Neuronal stem cell (in vitro differentiated cells): ENCODE data around the gene ADRA2B.

Experiments used
- DNase-seq: peaks from one replicate; pipeline ENCODE4 v3.0.0-alpha.2; 2013; ENCODE audit warnings: low spot score
- H2AFZ ChIP-seq: one replicate; pipeline ENCODE4 v1.6.1; 2013; ENCODE audit warnings: mild to moderate bottlenecking, low read length, inconsistent platforms
- H2AK5ac ChIP-seq: 2 replicates; pipeline ENCODE4 v1.6.1; 2013; ENCODE audit warnings: low read depth, mild to moderate bottlenecking, inconsistent platforms, low read length, moderate library complexity, mixed read lengths
- H2BK120ac ChIP-seq: 2 replicates; pipeline ENCODE4 v1.6.1; 2013; ENCODE audit warnings: low read depth, mild to moderate bottlenecking, inconsistent platforms, low read length, moderate library complexity, mixed read lengths
- H2BK12ac ChIP-seq: one replicate; pipeline ENCODE4 v1.6.1; 2013; ENCODE audit warnings: low read length, inconsistent platforms
- H2BK15ac ChIP-seq: 2 replicates; pipeline ENCODE4 v1.6.1; 2013; ENCODE audit warnings: mild to moderate bottlenecking, low read length, inconsistent platforms, mixed read lengths
- H2BK5ac ChIP-seq: one replicate; pipeline ENCODE4 v1.6.1; 2013; ENCODE audit warnings: inconsistent platforms, mild to moderate bottlenecking, low read length, moderate library complexity
- H3K14ac ChIP-seq: one replicate; pipeline ENCODE4 v1.6.1; 2013; ENCODE audit warnings: low read length, inconsistent platforms
- H3K18ac ChIP-seq: 2 replicates; pipeline ENCODE4 v1.6.1; 2013; ENCODE audit warnings: low read length, inconsistent platforms
- H3K23ac ChIP-seq: 2 replicates; pipeline ENCODE4 v1.6.1; 2013; ENCODE audit warnings: low read depth, mild to moderate bottlenecking, mixed read lengths, low read length, inconsistent platforms; ENCODE audit not compliant: poor library complexity
- H3K27ac ChIP-seq: replicated peaks from 3 replicates; pipeline ENCODE4 v1.5.1; 2013; ENCODE audit warnings: low read length, inconsistent platforms
- H3K27me3 ChIP-seq, 3 experiments: 2 replicates each; pipeline ENCODE4 v1.6.1; 2013; ENCODE audit warnings: low read length in 3 of 3, mild to moderate bottlenecking in 2 of 3, inconsistent platforms in 1 of 3, low read depth in 1 of 3, mixed read lengths in 1 of 3, moderate library complexity in 1 of 3; ENCODE audit not compliant: control insufficient read depth in 3 of 3, insufficient read depth in 3 of 3
- H3K36me3 ChIP-seq, 2 donors: replicated peaks in 1 of 2; 2 replicates each; pipeline ENCODE4 v1.6.1; 2013; ENCODE audit warnings: low read length in 2 of 2; ENCODE audit not compliant: control insufficient read depth in 2 of 2, insufficient read depth in 2 of 2
- H3K4ac ChIP-seq: 2 replicates; pipeline ENCODE4 v1.6.1; 2013; ENCODE audit warnings: inconsistent platforms, mild to moderate bottlenecking, low read length, moderate library complexity
- H3K4me1 ChIP-seq, 2 donors: 1 replicate in 1 of 2; 2 replicates in 1 of 2; pipeline ENCODE4 v1.6.1; 2013; ENCODE audit warnings: low read length in 2 of 2, low read depth in 1 of 2; ENCODE audit not compliant: control insufficient read depth in 2 of 2, insufficient read depth in 1 of 2
- H3K4me2 ChIP-seq: one replicate; pipeline ENCODE4 v1.6.1; 2013; ENCODE audit warnings: mild to moderate bottlenecking, low read length, inconsistent platforms; ENCODE audit not compliant: insufficient read depth, poor library complexity, severe bottlenecking
- H3K4me3 ChIP-seq, 2 donors: 2 replicates each; pipeline ENCODE4 v1.5.1; 2013; ENCODE audit warnings: low read length in 2 of 2, mild to moderate bottlenecking in 2 of 2, inconsistent platforms in 1 of 2, moderate library complexity in 1 of 2
- H3K79me1 ChIP-seq: one replicate; pipeline ENCODE4 v1.6.1; 2013; ENCODE audit warnings: low read depth, mild to moderate bottlenecking, inconsistent platforms, low read length, moderate library complexity
- H3K9ac ChIP-seq: one replicate; pipeline ENCODE4 v1.6.1; 2013; ENCODE audit warnings: mild to moderate bottlenecking, low read depth, low read length, inconsistent platforms; ENCODE audit not compliant: poor library complexity
- H3K9me3 ChIP-seq, 2 donors: replicated peaks in 1 of 2; 2 replicates each; pipeline versions ENCODE3 to v1.6.1; 2013; ENCODE audit warnings: low read length in 2 of 2, mild to moderate bottlenecking in 2 of 2, inconsistent platforms in 1 of 2, low read depth in 1 of 2, mixed read lengths in 1 of 2, moderate library complexity in 1 of 2; ENCODE audit not compliant: control insufficient read depth in 2 of 2, insufficient read depth in 1 of 2
- H4K8ac ChIP-seq: one replicate; pipeline ENCODE4 v1.6.1; 2013; ENCODE audit warnings: low read depth, mild to moderate bottlenecking, inconsistent platforms, low read length, moderate library complexity
- H4K91ac ChIP-seq: one replicate; pipeline ENCODE4 v1.6.1; 2013; ENCODE audit warnings: low read length, low read depth, mild to moderate bottlenecking, inconsistent platforms; ENCODE audit not compliant: poor library complexity
- WGBS, 2 donors: extraction: QIAGEN DNeasy Blood & Tissue Kit; methylation state at CpG; one replicate each; pipeline ENCODE4 v1.1.7; 2013; ENCODE audit warnings: missing lambda C conversion rate in 2 of 2, mixed read lengths in 1 of 2; ENCODE audit not compliant: insufficient read length in 2 of 2, insufficient replicate concordance in 1 of 2; ENCODE audit errors: extremely low coverage in 2 of 2; 5-methylcytosine and 5-hydroxymethylcytosine counted together

ADRA2B gene

DNA sequence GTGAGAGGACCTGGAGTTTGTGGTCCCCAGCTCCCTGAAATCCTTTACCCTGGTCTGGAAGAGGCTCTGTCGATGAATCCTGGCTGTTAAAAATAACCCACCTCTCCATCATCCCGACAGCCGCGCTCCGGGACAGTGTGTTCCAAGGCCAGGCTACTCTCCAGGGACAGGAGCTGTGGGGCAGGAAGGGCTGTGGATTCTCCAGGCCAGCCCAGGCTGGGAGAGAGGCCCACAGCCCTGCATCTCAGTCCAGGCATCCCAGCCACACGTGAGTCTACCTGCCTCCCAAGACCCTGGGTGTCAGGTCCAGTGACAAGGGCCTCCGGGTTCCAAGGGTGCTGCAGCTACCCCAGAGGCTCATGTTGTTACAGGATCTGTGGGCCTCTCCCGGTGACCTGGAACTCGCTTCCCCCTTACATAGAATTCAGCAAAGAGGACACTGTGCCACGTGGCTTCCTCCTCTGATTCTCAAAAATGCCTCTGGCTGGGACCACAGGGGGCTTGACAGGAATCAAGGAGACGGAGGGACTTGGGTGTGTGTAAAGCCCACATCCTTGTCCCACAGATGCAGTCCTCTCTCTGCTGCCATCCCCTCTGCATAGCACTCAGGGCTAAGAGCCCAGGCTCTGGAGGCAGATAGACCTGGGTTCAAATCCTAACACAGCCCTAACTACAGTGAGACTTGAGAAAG, 17.3 kb downstream of the ADRA2B start:
- H3K4me2 ChIP-seq, result no peak overlapping the region
- no peaks in the 10 kb centered on the region for H3K9me3 ChIP-seq
- no peak overlapping the region for H2AK5ac ChIP-seq
- no peak for DNase-seq
- H3K18ac ChIP-seq, result peak overlapping the region; percentile 67
- no peak overlapping the region for H2BK15ac ChIP-seq
- no CpG with 5 or more reads among the region's 11 CpGs for WGBS, 2 donors
- no peaks in the 10 kb centered on the region for H3K79me1 ChIP-seq
- H3K14ac ChIP-seq, result no peak overlapping the region
- H3K27me3 ChIP-seq, result peaks cover 0 to 3% (median 0%) of the 10 kb centered on the region in 3 experiments
- no peak overlapping the region for H3K4me3 ChIP-seq
- no peak overlapping the region for H3K9ac ChIP-seq
- H2BK120ac ChIP-seq, result no peak overlapping the region
- peaks cover 0 to 12% of the 10 kb centered on the region in 2 donors for H3K4me1 ChIP-seq
- H3K23ac ChIP-seq, result no peak overlapping the region
- peak overlapping the region; percentile 10 for H2BK5ac ChIP-seq
- H3K4ac ChIP-seq, result no peak overlapping the region
- H2BK12ac ChIP-seq, result no peak overlapping the region
- no peaks in the 10 kb centered on the region for H3K36me3 ChIP-seq
- H4K8ac ChIP-seq, result no peak overlapping the region
- H3K27ac ChIP-seq, result no peak overlapping the region
- H2AFZ ChIP-seq, result no peak overlapping the region
- no peak overlapping the region for H4K91ac ChIP-seq

GRCh38 chr2:96097951-96098823, 18.2 kb downstream of the ADRA2B start:
- H3K27me3 ChIP-seq, result peaks cover 0 to 3% (median 0%) of the 10 kb centered on the region in 3 experiments
- no peaks in the 10 kb centered on the region for H3K79me1 ChIP-seq
- no peak overlapping the region for H4K91ac ChIP-seq
- H3K36me3 ChIP-seq, result no peaks in the 10 kb centered on the region
- WGBS, 2 donors, result no CpG with 5 or more reads among the region's 7 CpGs
- H3K23ac ChIP-seq, result no peak overlapping the region
- H2BK15ac ChIP-seq, result no peak overlapping the region
- no peak for DNase-seq
- H3K18ac ChIP-seq, result peak overlapping the region; percentile 67
- H2AFZ ChIP-seq, result peak overlapping the region; percentile 29
- peaks cover 0 to 10% of the 10 kb centered on the region in 2 donors for H3K4me1 ChIP-seq
- H2BK5ac ChIP-seq, result peak overlapping the region; percentile 10
- no peak overlapping the region for H3K4me2 ChIP-seq
- H3K9ac ChIP-seq, result no peak overlapping the region
- H3K14ac ChIP-seq, result no peak overlapping the region
- H3K27ac ChIP-seq, result no peak overlapping the region
- H3K9me3 ChIP-seq, result peaks cover 0 to 3% of the 10 kb centered on the region in 2 donors
- no peak overlapping the region for H3K4me3 ChIP-seq
- H4K8ac ChIP-seq, result no peak overlapping the region
- no peak overlapping the region for H3K4ac ChIP-seq
- H2BK120ac ChIP-seq, result no peak overlapping the region
- no peak overlapping the region for H2BK12ac ChIP-seq
- H2AK5ac ChIP-seq, result peak overlapping the region; percentile 37

DNA sequence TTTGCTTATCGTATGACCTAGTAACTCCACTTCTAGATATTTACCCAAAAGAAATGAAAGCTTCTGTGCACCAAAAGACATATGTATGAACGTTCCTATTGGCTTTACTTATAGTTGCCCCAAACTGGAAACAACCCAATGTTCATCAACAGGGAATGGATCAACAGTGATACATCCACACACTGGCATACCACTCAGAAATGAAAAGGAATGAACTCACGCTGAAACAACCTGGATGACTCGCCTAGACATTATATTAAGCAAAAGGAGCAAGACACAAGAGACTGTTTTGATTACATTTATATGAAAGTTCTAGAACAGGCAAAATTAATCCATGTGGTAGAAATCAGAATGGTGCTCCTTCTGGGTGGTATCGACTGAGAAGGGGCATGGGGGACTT, 18.9 kb downstream of the ADRA2B start:
- Histone ChIP-seq H3K23ac (no peak overlapping the region), H3K9ac (no peak overlapping the region), H3K4ac (no peak overlapping the region), H2BK15ac (no peak overlapping the region), H3K4me1 (peaks cover 0 to 9% of the 10 kb centered on the region in 2 donors), H3K4me2 (no peak overlapping the region), H3K18ac (no peak overlapping the region), H2BK12ac (no peak overlapping the region), H3K27ac (no peak overlapping the region), H2BK5ac (no peak overlapping the region), H4K91ac (no peak overlapping the region), H3K36me3 (no peaks in the 10 kb centered on the region), H3K4me3 (no peak overlapping the region), H3K79me1 (no peaks in the 10 kb centered on the region), H2AFZ (no peak overlapping the region), H2AK5ac (no peak overlapping the region), H3K9me3 (peaks cover 0 to 3% of the 10 kb centered on the region in 2 donors), H4K8ac (no peak overlapping the region), H3K14ac (no peak overlapping the region), H2BK120ac (no peak overlapping the region), H3K27me3 (peaks cover 0 to 3% (median 0%) of the 10 kb centered on the region in 3 experiments)
- no peak for DNase-seq
- WGBS, 2 donors, result no CpG with 5 or more reads among the region's 5 CpGs

- H3K4me2 ChIP-seq, result no peak overlapping the region
- H3K36me3 ChIP-seq, result no peaks in the 10 kb centered on the region
- H3K14ac ChIP-seq, result no peak overlapping the region
- H2BK120ac ChIP-seq, result no peak overlapping the region
- H4K8ac ChIP-seq, result no peak overlapping the region
- no peak overlapping the region for H2BK5ac ChIP-seq
- H2AFZ ChIP-seq, result no peak overlapping the region
- no peak overlapping the region for H2BK12ac ChIP-seq
- H3K23ac ChIP-seq, result no peak overlapping the region
- no peak overlapping the region for H3K9ac ChIP-seq
- no peak overlapping the region for H3K4ac ChIP-seq
- H3K27me3 ChIP-seq, result peaks cover 0 to 7% (median 0%) of the 10 kb centered on the region in 3 experiments
- DNase-seq, result no peak
- H3K4me1 ChIP-seq, result peaks cover 0 to 12% of the 10 kb centered on the region in 2 donors
- no CpG with 5 or more reads among the region's 7 CpGs for WGBS, 2 donors
- no peak overlapping the region for H3K4me3 ChIP-seq
- H3K9me3 ChIP-seq, result peaks cover 0 to 3% of the 10 kb centered on the region in 2 donors
- no peak overlapping the region for H2AK5ac ChIP-seq
- no peak overlapping the region for H3K27ac ChIP-seq
- no peaks in the 10 kb centered on the region for H3K79me1 ChIP-seq
- no peak overlapping the region for H4K91ac ChIP-seq
- no peak overlapping the region for H2BK15ac ChIP-seq
- H3K18ac ChIP-seq, result no peak overlapping the region
Observed at GRCh38 chr2:96095116-96095636, 21.2 kb downstream of the ADRA2B start.
